H9 (cell line): Measurements from ENCODE around the gene PRCD. TPM values are rescaled to one million over a fixed set of nuclear protein-coding genes. Genes with fewer than 3 reads are reported as not detected.

ENCODE experiments used
- DNase-seq: peaks from one replicate; pipeline ENCODE4 v3.0.0-alpha.2; 2017
- H2AFZ ChIP-seq: one replicate; pipeline ENCODE4 v1.6.1; 2013; ENCODE audit warnings: mild to moderate bottlenecking, low read length, control low read depth, moderate library complexity
- H2AK5ac ChIP-seq: 2 replicates; pipeline ENCODE4 v1.6.1; 2013; ENCODE audit warnings: low read length, control low read depth, mixed read lengths; ENCODE audit not compliant: insufficient read length
- H2BK120ac ChIP-seq: one replicate; pipeline ENCODE4 v1.6.1; 2013; ENCODE audit warnings: low read depth, mild to moderate bottlenecking, low read length, control low read depth, inconsistent platforms; ENCODE audit not compliant: poor library complexity, severe bottlenecking
- H2BK12ac ChIP-seq: 2 replicates; pipeline ENCODE4 v1.6.1; 2013; ENCODE audit warnings: low read length, control low read depth, mixed read lengths, low read depth; ENCODE audit not compliant: insufficient read length
- H2BK15ac ChIP-seq: 2 replicates; pipeline ENCODE4 v1.6.1; 2013; ENCODE audit warnings: low read depth, low read length, control low read depth
- H2BK20ac ChIP-seq: one replicate; pipeline ENCODE4 v1.6.1; 2013; ENCODE audit warnings: low read depth, mild to moderate bottlenecking, low read length, control low read depth, inconsistent platforms; ENCODE audit not compliant: poor library complexity, severe bottlenecking
- H2BK5ac ChIP-seq: 2 replicates; pipeline ENCODE4 v1.6.1; 2013; ENCODE audit warnings: low read length, control low read depth, mixed read lengths; ENCODE audit not compliant: insufficient read length
- H3K14ac ChIP-seq: 2 replicates; pipeline ENCODE4 v1.6.1; 2013; ENCODE audit warnings: low read length, control low read depth; ENCODE audit not compliant: insufficient read depth
- H3K18ac ChIP-seq: 2 replicates; pipeline ENCODE4 v1.6.1; 2013; ENCODE audit warnings: low read depth, mild to moderate bottlenecking, mixed read lengths, low read length, control low read depth; ENCODE audit not compliant: insufficient read length
- H3K23ac ChIP-seq: 2 replicates; pipeline ENCODE4 v1.6.1; 2013; ENCODE audit warnings: low read length, control low read depth, mixed read lengths, low read depth; ENCODE audit not compliant: insufficient read length
- H3K23me2 ChIP-seq: 2 replicates; pipeline ENCODE4 v1.6.1; 2013; ENCODE audit warnings: low read depth, mild to moderate bottlenecking, mixed read lengths, low read length, control low read depth; ENCODE audit not compliant: insufficient read length, poor library complexity, severe bottlenecking
- H3K27ac ChIP-seq: 2 replicates; pipeline ENCODE4 v1.5.1; 2013; ENCODE audit warnings: low read length, control low read depth, mixed read lengths, low read depth; ENCODE audit not compliant: insufficient read length
- H3K27me3 ChIP-seq: 2 replicates; pipeline ENCODE4 v1.6.1; 2013; ENCODE audit warnings: low read length, control low read depth, inconsistent platforms; ENCODE audit not compliant: insufficient read depth
- H3K4ac ChIP-seq: 2 replicates; pipeline ENCODE4 v1.6.1; 2013; ENCODE audit warnings: low read depth, mild to moderate bottlenecking, control low read depth, inconsistent platforms, low read length, moderate library complexity
- H3K4me1 ChIP-seq: 2 replicates; pipeline ENCODE4 v1.6.1; 2013; ENCODE audit warnings: low read length, control low read depth, inconsistent platforms; ENCODE audit not compliant: insufficient read depth
- H3K4me2 ChIP-seq: 2 replicates; pipeline ENCODE4 v1.6.1; 2013; ENCODE audit warnings: low read length, control low read depth, mixed read lengths; ENCODE audit not compliant: insufficient read length, insufficient read depth
- H3K56ac ChIP-seq: 2 replicates; pipeline ENCODE4 v1.6.1; 2013; ENCODE audit warnings: low read depth, mild to moderate bottlenecking, mixed read lengths, low read length, control low read depth; ENCODE audit not compliant: insufficient read length
- H3K79me1 ChIP-seq: 2 replicates; pipeline ENCODE4 v1.6.1; 2013; ENCODE audit warnings: low read depth, mild to moderate bottlenecking, moderate library complexity, low read length, control low read depth, inconsistent platforms; ENCODE audit not compliant: insufficient read depth, poor library complexity, severe bottlenecking
- H3K79me2 ChIP-seq: 2 replicates; pipeline ENCODE4 v1.6.1; 2013; ENCODE audit warnings: low read length, control low read depth, inconsistent platforms; ENCODE audit not compliant: insufficient read depth
- H3K9ac ChIP-seq: 2 replicates; pipeline ENCODE4 v1.6.1; 2013; ENCODE audit warnings: low read length, control low read depth, mixed read lengths; ENCODE audit not compliant: insufficient read length; ENCODE audit errors: extremely low read depth
- H3K9me3 ChIP-seq: one replicate; pipeline ENCODE4 v1.6.1; 2013; ENCODE audit warnings: low read depth, low read length, inconsistent platforms; ENCODE audit not compliant: control insufficient read depth
- H3T11ph ChIP-seq: one replicate; pipeline ENCODE4 v1.6.1; 2013; ENCODE audit warnings: mild to moderate bottlenecking, low read length, control low read depth, inconsistent platforms
- H4K20me1 ChIP-seq: one replicate; pipeline ENCODE4 v1.6.1; 2013; ENCODE audit not compliant: control insufficient read depth, insufficient read length, insufficient read depth
- H4K5ac ChIP-seq: 2 replicates; pipeline ENCODE4 v1.6.1; 2013; ENCODE audit warnings: low read depth, mild to moderate bottlenecking, mixed read lengths, low read length, control low read depth; ENCODE audit not compliant: insufficient read length
- H4K8ac ChIP-seq: replicated peaks from 2 replicates; pipeline ENCODE4 v1.6.1; 2013; ENCODE audit warnings: low read length, control low read depth, mixed read lengths, low read depth; ENCODE audit not compliant: insufficient read length
- H4K91ac ChIP-seq: 2 replicates; pipeline ENCODE4 v1.6.1; 2013; ENCODE audit warnings: low read depth, mild to moderate bottlenecking, moderate library complexity, mixed read lengths, low read length, control low read depth; ENCODE audit not compliant: insufficient read length
- H3K27ac Mint-ChIP-seq, 3 experiments: 2 replicates in 2 of 3; 3 replicates in 1 of 3; pipeline ENCODE4 v1.8.0; 2020 to 2021; ENCODE audit warnings: mixed read lengths in 3 of 3, mild to moderate bottlenecking in 1 of 3, moderate library complexity in 1 of 3
- H3K27me3 Mint-ChIP-seq: 2 replicates; pipeline ENCODE4 v1.8.0; 2021; ENCODE audit warnings: low read depth, mild to moderate bottlenecking, moderate library complexity, mixed read lengths
- H3K36me3 Mint-ChIP-seq, 3 experiments: 2 replicates in 2 of 3; 3 replicates in 1 of 3; pipeline ENCODE4 v1.8.0; 2020 to 2021; ENCODE audit warnings: low read depth in 3 of 3, mixed read lengths in 3 of 3; ENCODE audit not compliant: insufficient read depth in 1 of 3
- H3K4me1 Mint-ChIP-seq, 2 experiments: 2 replicates each; pipeline ENCODE4 v1.8.0; 2020; ENCODE audit warnings: mixed read lengths in 2 of 2
- H3K4me3 Mint-ChIP-seq, 2 experiments: 2 replicates in 1 of 2; 3 replicates in 1 of 2; pipeline ENCODE4 v1.8.0; 2020 to 2021; ENCODE audit warnings: mild to moderate bottlenecking in 2 of 2, mixed read lengths in 2 of 2, moderate library complexity in 1 of 2
- H3K9me3 Mint-ChIP-seq, 2 experiments: 2 replicates in 1 of 2; 3 replicates in 1 of 2; pipeline ENCODE4 v1.8.0; 2020; ENCODE audit warnings: mild to moderate bottlenecking in 2 of 2, mixed read lengths in 2 of 2, moderate library complexity in 1 of 2
- CTCF ChIP-seq: fragments of 200-600 bp; sonication (generic); conservative IDR thresholded peaks from 3 replicates; pipeline ENCODE4 v1.8.0; 2021; ENCODE audit warnings: antibody characterized with exemption, mild to moderate bottlenecking
- WGBS: extraction: QIAGEN DNeasy Blood & Tissue Kit; methylation state at CpG from one replicate; pipeline ENCODE4 v1.1.7; 2013; ENCODE audit warnings: missing lambda C conversion rate, low lambda C conversion rate, mixed read lengths; ENCODE audit not compliant: insufficient read length; ENCODE audit errors: extremely low coverage; 5-methylcytosine and 5-hydroxymethylcytosine counted together
- total RNA-seq: library from RNA; stranded (reverse); gene quantifications from 2 replicates; pipeline ENCODE4 v1.2.1, GENCODE V29; 2021

Gene PRCD
- total RNA-seq, 1 experiment from 2014 or later: 0.46 TPM

GRCh38 chr17:76548378-76549214, 8.8 kb downstream of the PRCD start:
- Mint-ChIP-seq H3K4me1 (peaks cover 16 to 24% of the 10 kb centered on the region in 2 experiments), H3K4me3 (no peak overlapping the region), H3K9me3 (no peaks in the 10 kb centered on the region), H3K36me3 (no peaks in the 10 kb centered on the region; a peak in 1 of 7 replicates), H3K27ac (no peak overlapping the region), H3K27me3 (peaks cover 3% of the 10 kb centered on the region; the same call in 1 of the 2 replicates)
- Histone ChIP-seq H3K56ac (no peak overlapping the region), H2AK5ac (no peak overlapping the region), H3K4me2 (no peak overlapping the region), H4K20me1 (no peaks in the 10 kb centered on the region), H2AFZ (no peak overlapping the region), H3K27me3 (no peaks in the 10 kb centered on the region), H3K79me2 (no peaks in the 10 kb centered on the region), H2BK15ac (no peak overlapping the region), H2BK120ac (no peak overlapping the region), H4K8ac (no peak overlapping the region), H3K4me1 (no peaks in the 10 kb centered on the region; the same call in 1 of the 2 replicates), H3K9ac (no peak overlapping the region), H2BK12ac (no peak overlapping the region), H3K4ac (no peak overlapping the region), H3K27ac (no peak overlapping the region), H3K14ac (no peak overlapping the region), H3K79me1 (no peaks in the 10 kb centered on the region), H4K91ac (no peak overlapping the region), H4K5ac (no peak overlapping the region), H2BK20ac (no peak overlapping the region), H3T11ph (no peak overlapping the region), H2BK5ac (no peak overlapping the region), H3K9me3 (no peaks in the 10 kb centered on the region), H3K23ac (no peak overlapping the region), H3K23me2 (no peaks in the 10 kb centered on the region), H3K18ac (no peak overlapping the region)
- no peak for TF ChIP-seq CTCF
- no peak for DNase-seq
- WGBS: no CpG with 5 or more reads among the region's 9 CpGs
